ENCODE data around the gene CDH22.

CDH22 gene

GRCh38 chr20:46188866-46189541, 119.3 kb downstream of the CDH22 start:
- no peak for DNase-seq

DNA sequence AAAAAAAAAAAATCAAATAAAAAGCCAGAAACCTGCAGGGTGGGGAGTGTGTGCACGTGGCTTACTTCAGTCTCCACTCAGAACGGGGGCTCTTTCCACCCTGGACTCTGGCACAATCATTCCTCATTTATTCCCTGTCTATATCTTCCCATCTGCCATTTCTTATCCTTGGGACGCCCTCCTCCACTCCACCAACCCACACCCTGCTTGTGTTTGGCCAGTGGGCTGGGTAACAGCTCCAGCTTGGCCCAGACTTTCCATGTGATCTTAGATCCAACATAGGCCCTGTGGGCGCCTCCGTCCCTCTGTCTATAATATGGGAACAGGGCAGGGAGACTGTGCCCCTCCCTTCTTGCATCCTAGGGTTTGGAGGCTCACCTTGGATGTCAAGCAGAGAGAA, 122.1 kb downstream of the CDH22 start:
- no peak for DNase-seq

DNA sequence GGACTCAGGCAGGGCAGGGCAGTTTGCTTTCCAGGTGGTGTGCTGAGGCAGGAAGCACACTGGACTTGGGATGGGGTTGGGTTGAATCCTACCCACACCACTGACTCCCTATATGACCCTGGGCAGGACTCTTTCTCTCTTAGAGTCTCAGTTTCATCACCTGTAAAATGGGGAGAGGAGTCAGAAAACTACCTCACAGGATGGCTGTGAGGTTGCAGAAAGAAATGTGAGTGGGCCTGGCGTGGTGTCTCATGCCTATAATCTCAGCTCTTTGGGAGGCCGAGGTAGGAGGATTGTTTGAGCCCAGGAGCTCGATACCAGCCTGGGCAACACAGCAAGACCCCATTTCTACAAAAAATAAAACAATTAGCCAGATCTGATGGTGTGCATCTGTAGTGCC, 122.9 kb downstream of the CDH22 start:
- no peak for DNase-seq

DNA sequence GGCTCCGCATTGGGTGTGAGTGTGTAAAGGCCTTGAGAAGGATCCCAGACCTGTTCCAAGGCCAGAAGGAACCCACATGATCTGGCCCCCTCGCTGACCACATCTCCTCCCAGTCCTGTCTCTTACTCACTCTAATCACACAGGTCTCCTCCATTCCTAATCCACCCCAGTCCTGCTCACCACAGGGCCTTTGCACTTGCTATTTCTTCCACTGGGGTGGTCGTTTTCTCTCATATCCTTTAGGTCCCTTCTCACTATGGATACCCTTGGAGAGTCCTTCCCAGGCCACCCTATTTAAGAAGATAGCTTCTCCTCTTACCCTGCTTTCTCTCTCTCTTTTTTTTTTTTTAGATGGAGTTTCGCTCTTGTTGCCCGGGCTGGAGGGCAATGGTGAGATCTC, 124.5 kb downstream of the CDH22 start:
- no peak for DNase-seq

GRCh38 chr20:46182276-46183200, 125.8 kb downstream of the CDH22 start:
- no peak for DNase-seq

- DNase-seq: no peak
These were observed 128.4 kb downstream of the CDH22 start for GRCh38 chr20:46179862-46180261.

DNA sequence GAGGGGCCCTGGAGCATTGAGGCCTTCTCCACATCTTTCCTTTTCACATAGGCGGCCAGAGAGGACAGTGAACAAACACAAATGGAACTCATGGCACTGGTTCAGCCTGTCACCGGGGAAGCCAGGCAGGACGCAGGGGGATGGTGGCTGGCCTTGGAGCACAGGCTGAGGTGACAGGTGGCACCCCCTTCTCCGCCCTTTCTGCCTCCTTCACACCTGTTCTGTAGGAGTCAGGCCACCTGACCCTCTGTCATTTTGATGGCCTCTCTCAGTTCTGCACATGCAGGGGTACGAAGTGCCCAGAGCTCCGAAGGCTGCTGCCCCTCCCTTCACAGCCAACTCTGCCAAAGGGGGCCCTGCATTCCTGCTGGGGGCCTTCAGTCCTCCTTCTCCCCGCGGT, 129.4 kb downstream of the CDH22 start:
- DNase-seq: no peak

- no peak for DNase-seq
These were observed 130.5 kb downstream of the CDH22 start for GRCh38 chr20:46177768-46178167.

GRCh38 chr20:46176739-46177378, 131.4 kb downstream of the CDH22 start:
- DNase-seq: peak; percentile 19

DNA sequence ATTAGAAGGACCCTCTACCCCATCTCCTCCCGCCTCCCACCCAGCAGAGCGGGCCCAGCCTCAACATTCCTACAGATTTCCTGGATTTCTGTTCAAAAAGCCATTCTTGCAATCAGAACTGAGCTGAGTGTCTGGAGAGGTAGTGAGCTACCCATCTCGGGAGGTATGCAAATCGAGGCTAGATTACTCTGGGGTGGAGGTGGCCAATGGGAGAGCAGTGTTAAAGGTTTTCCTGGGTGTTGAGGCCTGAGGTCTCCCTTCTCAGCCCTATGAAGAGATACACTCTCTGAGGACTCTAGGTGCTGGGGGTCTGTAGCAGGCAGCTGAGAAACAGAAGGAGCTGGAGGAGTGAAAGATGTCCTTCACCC, 133.2 kb downstream of the CDH22 start:
- no peak for DNase-seq

DNA sequence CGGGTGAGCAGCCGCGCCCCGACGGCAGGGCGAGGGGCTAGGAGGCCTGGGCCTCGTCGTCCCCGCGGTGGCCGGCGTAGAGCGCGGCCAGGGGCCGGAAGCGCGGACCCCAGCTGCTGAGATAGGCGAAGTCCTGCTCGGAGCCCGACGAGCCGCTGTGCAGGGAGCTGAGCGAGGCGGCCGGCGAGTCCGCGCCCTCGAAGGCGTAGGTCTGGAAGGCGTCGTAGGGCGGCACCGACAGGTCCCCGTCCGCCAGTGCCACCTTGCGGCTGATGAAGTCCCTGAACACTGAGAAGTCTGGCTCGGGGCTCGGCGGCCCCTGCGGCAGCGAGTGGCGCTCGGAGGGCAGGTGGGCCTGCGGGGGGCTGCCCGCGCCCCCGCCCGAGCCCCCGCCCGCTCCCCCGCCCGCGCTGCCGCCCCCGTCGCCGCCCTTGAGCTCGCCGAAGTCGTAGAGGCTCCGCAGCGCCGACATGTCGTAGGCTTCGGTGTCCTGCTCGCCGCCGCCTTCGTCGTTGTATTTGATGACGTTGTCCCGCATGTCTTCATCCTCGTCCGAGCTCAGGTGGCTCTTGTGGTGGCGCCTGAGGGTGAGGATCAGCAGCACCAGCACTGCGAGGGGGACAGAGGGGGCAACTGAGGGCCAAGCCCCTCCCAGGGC, 133.7 kb downstream of the CDH22 start:
- peak; percentile 68 for DNase-seq

DNA sequence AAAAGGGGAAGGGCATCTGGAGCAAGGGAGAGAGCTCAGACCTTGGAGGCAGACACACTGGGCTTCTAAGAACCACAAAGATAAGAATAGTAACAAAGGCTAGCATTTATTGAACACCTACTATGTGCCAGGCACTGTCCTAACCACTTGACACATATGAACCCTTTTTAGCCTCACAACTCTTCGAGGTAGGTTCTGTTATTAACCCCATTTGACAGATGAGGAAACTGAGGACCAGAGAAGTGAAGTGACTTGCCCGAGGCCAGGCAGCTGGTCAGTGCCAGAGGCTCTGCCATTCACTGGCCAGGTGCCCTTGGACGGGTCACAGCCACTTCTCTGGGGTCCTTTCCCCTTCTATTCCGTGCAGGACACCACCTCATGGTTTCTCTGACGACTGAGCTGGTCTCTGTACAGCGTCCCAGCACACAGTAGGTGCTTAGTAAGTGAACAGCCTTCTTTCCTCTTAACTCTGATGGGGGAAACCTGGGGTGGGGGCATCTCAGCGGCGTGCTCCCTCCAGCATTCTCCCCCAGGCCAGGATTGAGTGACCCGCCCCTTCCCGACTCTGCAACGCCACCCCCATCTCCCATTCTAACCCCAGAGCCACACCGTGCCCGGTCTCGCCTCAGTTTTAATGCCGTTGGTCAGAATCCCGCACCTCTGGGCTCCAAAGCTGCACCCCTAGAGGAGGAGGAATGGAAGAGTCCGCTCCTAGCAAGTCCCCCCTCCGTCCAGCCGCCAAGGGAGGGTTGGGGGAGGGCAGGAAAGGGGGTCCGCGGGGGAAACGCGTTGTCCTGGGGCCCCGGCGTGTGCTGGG, 134.4 kb downstream of the CDH22 start:
- no peak for DNase-seq

GRCh38 chr20:46172961-46173536, 135.2 kb downstream of the CDH22 start:
- DNase-seq: no peak

- DNase-seq: no peak
These were observed 135.8 kb downstream of the CDH22 start for GRCh38 chr20:46172455-46172854.

- no peak for DNase-seq
These were observed 136.4 kb downstream of the CDH22 start for GRCh38 chr20:46171909-46172308.

- DNase-seq: no peak
These were observed 136.8 kb downstream of the CDH22 start for GRCh38 chr20:46171476-46171875.

- DNase-seq: peak; percentile 88
These were observed 138.8 kb downstream of the CDH22 start for GRCh38 chr20:46169245-46170171.

GRCh38 chr20:46168438-46168837, 139.9 kb downstream of the CDH22 start:
- no peak for DNase-seq

DNA sequence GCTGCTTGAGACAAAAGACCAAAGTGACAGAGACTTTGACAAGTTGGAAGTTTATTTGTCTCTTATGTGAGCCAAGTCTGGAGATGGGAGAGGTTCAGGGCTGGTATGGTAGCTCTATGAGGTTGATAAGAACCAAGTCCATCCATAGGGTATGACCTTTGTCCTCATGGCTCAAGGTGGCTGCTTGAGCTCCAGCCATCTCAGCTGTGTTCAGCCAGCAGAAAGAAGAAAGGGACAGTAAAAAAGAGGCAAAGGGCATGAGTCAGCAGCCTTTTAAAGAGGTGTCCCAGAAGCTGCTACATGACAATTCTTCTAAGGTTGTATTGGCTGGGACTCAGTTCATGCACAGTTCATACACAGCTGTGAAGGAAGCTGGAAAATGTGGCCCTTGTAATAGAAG, 141.2 kb downstream of the CDH22 start:
- DNase-seq: no peak

- DNase-seq: peak; percentile 88
These were observed 144.0 kb downstream of the CDH22 start for GRCh38 chr20:46164254-46164653.

GRCh38 chr20:46161921-46162320, 146.4 kb downstream of the CDH22 start:
- no peak for DNase-seq
